ENCODE data around the gene GLB1L3. TPM values are rescaled to one million over a fixed set of nuclear protein-coding genes. Genes with fewer than 3 reads are reported as not detected.

Gene GLB1L3
- total and polyA plus RNA-seq, 2 of the 4 experiments (the other 2 are of a cell fraction), result not detected

GRCh38 chr11:134358856-134359490, 82.8 kb downstream of the GLB1L3 start:
- H3K4me1 ChIP-seq (ENCODE audit: control insufficient read depth, insufficient read depth, low read length), result no peaks in the 10 kb centered on the region
- no peak overlapping the region for H4K91ac ChIP-seq (ENCODE audit: insufficient read depth, low read depth, low read length)
- CTCF ChIA-PET, result no interaction called here
- dilution Hi-C loops (cut with HindIII; ENCODE audit: low sequenced_read_pairs, unreplicated experiment) (no loop called here), intact Hi-C loops (cut with micrococcal nuclease) (no loop called here), in situ Hi-C loops (cut with MboI; ENCODE audit: low sequenced_read_pairs) (no loop called here)
- H3K14ac ChIP-seq (replicated peaks; ENCODE audit: low read depth, low read length), result no peak overlapping the region
- no peak for DNase-seq
- no peak overlapping the region for H3K4me2 ChIP-seq (ENCODE audit: low read depth, low read length)
- peaks cover 14% of the 10 kb centered on the region for H3K9me3 ChIP-seq (ENCODE audit: control insufficient read depth, insufficient read depth, low read length)
- BruUV-seq (replicated peaks), result no TSS peak
- no peak overlapping the region for H3K4ac ChIP-seq (ENCODE audit: low read depth, low read length)
- 77% methylated on average over 7 of the region's 18 CpGs; no CpG with 5 or more reads in 1 of the 2 experiments for WGBS, 2 experiments (ENCODE audit: extremely low coverage in 2 of 2, insufficient read length in 1 of 2)
- H2BK120ac ChIP-seq (ENCODE audit: low read depth, low read length), result no peak overlapping the region
- no peaks in the 10 kb centered on the region for H3K79me1 ChIP-seq (ENCODE audit: low read depth in 1 of 2, low read length in 2 of 2)
- no peak overlapping the region for H3K56ac ChIP-seq (ENCODE audit: extremely low read depth, insufficient read depth, low read length)
- no peaks in the 10 kb centered on the region for H3K27me3 ChIP-seq (ENCODE audit: control insufficient read depth, insufficient read depth, low read length)
- no peak overlapping the region for H3K23ac ChIP-seq (ENCODE audit: low read depth, low read length)
- no peaks in the 10 kb centered on the region for H3K9me1 ChIP-seq (ENCODE audit: insufficient read depth, low read length)
- no peaks in the 10 kb centered on the region for H3K36me3 ChIP-seq (ENCODE audit: control insufficient read depth, insufficient read depth, low read length)
- H3K4me3 ChIP-seq (ENCODE audit: insufficient read depth, low read depth, low read length), result no peak overlapping the region
- TF ChIP-seq MAFK (IDR thresholded peaks at IDR 0.05; ENCODE audit: low read depth, low read length) (no peak), FOS (IDR thresholded peaks at IDR 0.05; ENCODE audit: low read depth, low read length) (no peak), NFE2L2 (IDR thresholded peaks at IDR 0.05; ENCODE audit: low read depth, low read length) (no peak), BHLHE40 (IDR thresholded peaks at IDR 0.05; ENCODE audit: low read depth, low read length) (no peak), POLR2A (IDR thresholded peaks at IDR 0.05; ENCODE audit: low read depth, low read length) (no peak), CHD1 (IDR thresholded peaks at IDR 0.05; ENCODE audit: low read depth, low read length) (no peak), RAD21 (IDR thresholded peaks at IDR 0.05; ENCODE audit: low read length) (no peak), MAZ (IDR thresholded peaks at IDR 0.05; ENCODE audit: borderline replicate concordance, low read depth, low read length) (no peak), CTCF (conservative IDR thresholded peaks at IDR 0.05; ENCODE audit: low read depth, low read length) (no peak), MXI1 (IDR thresholded peaks at IDR 0.05; ENCODE audit: borderline replicate concordance, low read depth, low read length) (no peak), RFX5 (IDR thresholded peaks at IDR 0.05; ENCODE audit: low read depth, low read length) (no peak), CEBPB (IDR thresholded peaks at IDR 0.05; ENCODE audit: low read depth, low read length) (no peak), RCOR1 (IDR thresholded peaks at IDR 0.05; ENCODE audit: insufficient replicate concordance, low read length) (no peak), SMC3 (IDR thresholded peaks at IDR 0.05; ENCODE audit: low read depth, low read length) (no peak)
- TF ChIP-seq, protein P1, sequence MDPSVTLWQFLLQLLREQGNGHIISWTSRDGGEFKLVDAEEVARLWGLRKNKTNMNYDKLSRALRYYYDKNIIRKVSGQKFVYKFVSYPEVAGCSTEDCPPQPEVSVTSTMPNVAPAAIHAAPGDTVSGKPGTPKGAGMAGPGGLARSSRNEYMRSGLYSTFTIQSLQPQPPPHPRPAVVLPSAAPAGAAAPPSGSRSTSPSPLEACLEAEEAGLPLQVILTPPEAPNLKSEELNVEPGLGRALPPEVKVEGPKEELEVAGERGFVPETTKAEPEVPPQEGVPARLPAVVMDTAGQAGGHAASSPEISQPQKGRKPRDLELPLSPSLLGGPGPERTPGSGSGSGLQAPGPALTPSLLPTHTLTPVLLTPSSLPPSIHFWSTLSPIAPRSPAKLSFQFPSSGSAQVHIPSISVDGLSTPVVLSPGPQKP (IDR thresholded peaks at IDR 0.05; ENCODE audit: borderline replicate concordance, low read depth, low read length), result no peak
- TF ChIP-seq, protein P2, sequence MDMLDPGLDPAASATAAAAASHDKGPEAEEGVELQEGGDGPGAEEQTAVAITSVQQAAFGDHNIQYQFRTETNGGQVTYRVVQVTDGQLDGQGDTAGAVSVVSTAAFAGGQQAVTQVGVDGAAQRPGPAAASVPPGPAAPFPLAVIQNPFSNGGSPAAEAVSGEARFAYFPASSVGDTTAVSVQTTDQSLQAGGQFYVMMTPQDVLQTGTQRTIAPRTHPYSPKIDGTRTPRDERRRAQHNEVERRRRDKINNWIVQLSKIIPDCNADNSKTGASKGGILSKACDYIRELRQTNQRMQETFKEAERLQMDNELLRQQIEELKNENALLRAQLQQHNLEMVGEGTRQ (IDR thresholded peaks at IDR 0.05; ENCODE audit: low read depth, low read length), result no peak
- H2AK9ac ChIP-seq (replicated peaks; ENCODE audit: low read depth, low read length, poor library complexity), result no peak overlapping the region
- H4K5ac ChIP-seq (ENCODE audit: low read depth, low read length), result no peak overlapping the region
- no peak overlapping the region for H3K18ac ChIP-seq (ENCODE audit: low read depth, low read length)
- H3K9ac ChIP-seq (ENCODE audit: low read depth, low read length), result no peak overlapping the region
- no peak overlapping the region for H2BK20ac ChIP-seq (ENCODE audit: low read depth, low read length)
- H2BK5ac ChIP-seq (ENCODE audit: low read depth, low read length, poor library complexity, severe bottlenecking), result no peak overlapping the region
- H4K8ac ChIP-seq (ENCODE audit: low read depth in 2 of 2, low read length in 2 of 2), result no peak overlapping the region
- no peak overlapping the region for H2AK5ac ChIP-seq (ENCODE audit: low read depth, low read length)
- POLR2A ChIA-PET (ENCODE audit: unreplicated experiment), result no interaction called here
- no peak overlapping the region for H3K27ac ChIP-seq (ENCODE audit: insufficient read depth, low read length)
- H2BK15ac ChIP-seq (ENCODE audit: low read depth, low read length), result no peak overlapping the region
- H4K20me1 ChIP-seq (ENCODE audit: insufficient read depth, low read length), result no peaks in the 10 kb centered on the region
- no peak overlapping the region for H2AFZ ChIP-seq (replicated peaks; ENCODE audit: low read length, poor library complexity)
- no peak for ATAC-seq (ENCODE audit: low read depth)

Data from IMR-90 (cell line).